Thyroid gland (tissue), 4 donors: Measurements from ENCODE around the gene GLIPR1.

Experiments
- POLR2A ChIP-seq, 2 donors: fragments of 450-650 bp; IDR thresholded peaks; one replicate each; pipeline ENCODE4 v1.6.1; 2017; ENCODE audit warnings: antibody characterized with exemption in 2 of 2, mild to moderate bottlenecking in 2 of 2, moderate library complexity in 1 of 2
- TF ChIP-seq, protein P1 (sequence below), 6 experiments: fragments of 200-600 bp in 3 of 6; fragments of 450-650 bp in 3 of 6; sonication (generic) in 3 of 6; IDR thresholded peaks; one replicate each; pipeline ENCODE4 v1.5.1; 2016 to 2019; ENCODE audit warnings: antibody characterized with exemption in 6 of 6, mild to moderate bottlenecking in 2 of 6, inconsistent platforms in 1 of 6, moderate library complexity in 1 of 6

DNA sequence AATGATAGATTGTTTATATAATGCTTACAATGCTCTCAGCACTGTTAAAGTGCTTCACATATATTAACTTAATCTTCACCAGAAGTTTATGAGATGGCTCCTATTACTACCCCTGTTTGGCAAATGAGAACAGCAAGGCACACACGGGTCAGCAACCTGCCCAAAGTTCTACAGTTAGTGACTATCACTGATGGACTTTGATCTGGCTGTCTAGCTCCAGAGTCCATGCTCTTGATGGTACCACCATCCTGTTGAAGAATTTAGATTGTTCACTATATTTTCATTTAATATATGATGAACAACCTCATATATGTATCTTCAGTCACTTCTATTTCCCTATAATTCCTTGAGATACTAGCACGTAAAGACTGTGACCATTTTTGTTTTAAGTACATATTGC lies 10.6 kb downstream of the GLIPR1 start:
- TF ChIP-seq, protein P1, sequence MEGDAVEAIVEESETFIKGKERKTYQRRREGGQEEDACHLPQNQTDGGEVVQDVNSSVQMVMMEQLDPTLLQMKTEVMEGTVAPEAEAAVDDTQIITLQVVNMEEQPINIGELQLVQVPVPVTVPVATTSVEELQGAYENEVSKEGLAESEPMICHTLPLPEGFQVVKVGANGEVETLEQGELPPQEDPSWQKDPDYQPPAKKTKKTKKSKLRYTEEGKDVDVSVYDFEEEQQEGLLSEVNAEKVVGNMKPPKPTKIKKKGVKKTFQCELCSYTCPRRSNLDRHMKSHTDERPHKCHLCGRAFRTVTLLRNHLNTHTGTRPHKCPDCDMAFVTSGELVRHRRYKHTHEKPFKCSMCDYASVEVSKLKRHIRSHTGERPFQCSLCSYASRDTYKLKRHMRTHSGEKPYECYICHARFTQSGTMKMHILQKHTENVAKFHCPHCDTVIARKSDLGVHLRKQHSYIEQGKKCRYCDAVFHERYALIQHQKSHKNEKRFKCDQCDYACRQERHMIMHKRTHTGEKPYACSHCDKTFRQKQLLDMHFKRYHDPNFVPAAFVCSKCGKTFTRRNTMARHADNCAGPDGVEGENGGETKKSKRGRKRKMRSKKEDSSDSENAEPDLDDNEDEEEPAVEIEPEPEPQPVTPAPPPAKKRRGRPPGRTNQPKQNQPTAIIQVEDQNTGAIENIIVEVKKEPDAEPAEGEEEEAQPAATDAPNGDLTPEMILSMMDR (IDR thresholded peaks at IDR 0.05) = no peak
- TF ChIP-seq POLR2A (IDR thresholded peaks at IDR 0.05) = no peak
